Sigmoid colon (tissue), 7 donors: Measurements from ENCODE around the gene INVS. TPM values are rescaled to one million over a fixed set of nuclear protein-coding genes. Genes with fewer than 3 reads are reported as not detected.
"Not testable (repeated sequence)": the region's sequence is repeated elsewhere in the genome, so short reads cannot be mapped to it uniquely, and the experiment has no call there.

ENCODE experiments used
- DNase-seq: peaks from one replicate; pipeline ENCODE4 v3.0.0-alpha.2; 2019
- H3K27ac ChIP-seq, 4 donors: fragments of 200-600 bp; sonication (generic); one replicate each; pipeline ENCODE4 v1.5.1; 2016 to 2019; ENCODE audit warnings: mild to moderate bottlenecking in 1 of 4
- H3K27me3 ChIP-seq, 3 donors: fragments of 200-600 bp; sonication (generic); one replicate each; pipeline ENCODE4 v1.5.1; 2019; ENCODE audit warnings: mild to moderate bottlenecking in 1 of 3
- H3K36me3 ChIP-seq, 4 donors: fragments of 200-600 bp; sonication (generic); one replicate each; pipeline ENCODE4 v1.5.1; 2016 to 2019
- H3K4me1 ChIP-seq, 4 donors: fragments of 200-600 bp; sonication (generic); one replicate each; pipeline ENCODE4 v1.5.1; 2017 to 2019
- H3K4me3 ChIP-seq, 4 donors: fragments of 200-600 bp; sonication (generic); one replicate each; pipeline ENCODE4 v1.5.1; 2017 to 2019; ENCODE audit warnings: mild to moderate bottlenecking in 2 of 4, moderate library complexity in 1 of 4
- H3K9me3 ChIP-seq, 4 donors: fragments of 200-600 bp in 3 of 4; sonication (generic) in 3 of 4; one replicate each; pipeline versions ENCODE4 v1.5.1 to v1.6.1; 2013 to 2019
- EP300 ChIP-seq, 4 donors: sonication (generic); formaldehyde crosslinking; IDR thresholded peaks; one replicate each; pipeline ENCODE4 v1.6.1; 2017; ENCODE audit warnings: antibody characterized with exemption in 4 of 4
- POLR2A ChIP-seq, 2 donors: fragments of 450-650 bp; IDR thresholded peaks; one replicate each; pipeline ENCODE4 v1.6.1; 2016; ENCODE audit warnings: antibody characterized with exemption in 2 of 2, mild to moderate bottlenecking in 2 of 2, moderate library complexity in 2 of 2
- POLR2AphosphoS5 ChIP-seq, 4 donors: sonication (generic); formaldehyde crosslinking; IDR thresholded peaks; one replicate each; pipeline ENCODE4 v1.6.1; 2017; ENCODE audit warnings: antibody characterized with exemption in 4 of 4
- WGBS, 2 donors: extraction: QIAGEN DNeasy Blood & Tissue Kit; methylation state at CpG; one replicate each; pipeline ENCODE4 v1.1.7; 2013; 5-methylcytosine and 5-hydroxymethylcytosine counted together
- intact Hi-C: fragments of 100-400 bp; cut with DNase I; formaldehyde crosslinking; loops from one replicate; pipeline ENCODE4 v1.15.1; 2023
- polyA plus RNA-seq, 3 donors: library from polyadenylated mRNA; stranded (reverse); fragments of 200-250 nt; gene quantifications; one replicate each; pipeline ENCODE4 v1.2.3, GENCODE V29; 2013
- total RNA-seq, 4 donors: library from RNA; depleted of rRNA; stranded (reverse); fragments of >200 nt; gene quantifications; one replicate each; pipeline ENCODE4 v1.1.0, GENCODE V29; 2016
- TF ChIP-seq, protein P1 (sequence below), 4 experiments: fragments of 450-650 bp in 3 of 4; fragments of 200-600 bp in 1 of 4; IDR thresholded peaks; one replicate each; pipeline ENCODE4 v1.5.1; 2016 to 2019; ENCODE audit warnings: antibody characterized with exemption in 4 of 4, mild to moderate bottlenecking in 3 of 4, moderate library complexity in 2 of 4
- donor health status: healthy with polysubstance abuse.
- donor health status: Bipolar disorder and iron deficiency.
- donor health status: healthy.

Gene INVS
- total and polyA plus RNA-seq, 7 donors, result 1.2 to 41.3 (median 27.4) TPM

DNA sequence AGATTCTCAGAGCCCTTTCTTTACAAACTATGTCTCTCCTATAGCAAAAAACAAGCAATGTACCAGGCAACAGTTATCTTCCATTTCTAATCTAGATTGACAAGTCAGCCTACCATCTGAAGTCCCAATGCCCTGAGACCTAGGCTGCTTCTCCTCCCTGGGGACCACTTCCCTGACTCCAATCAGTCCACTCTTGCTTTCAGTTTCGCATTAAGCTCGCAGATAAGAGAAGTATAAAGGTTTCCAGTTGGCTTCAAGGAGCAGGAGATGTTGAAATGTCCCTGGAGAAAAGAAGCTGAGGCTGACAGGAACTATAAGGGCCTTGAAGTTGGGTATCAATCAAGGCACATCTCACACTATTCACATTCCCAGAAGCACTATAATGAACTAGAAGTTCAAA is 32.5 kb upstream of the INVS start:
- Histone ChIP-seq H3K4me3 (no peak overlapping the region), H3K36me3 (no peaks in the 10 kb centered on the region), H3K27me3 (no peaks in the 10 kb centered on the region), H3K27ac (no peak overlapping the region), H3K9me3 (no peaks in the 10 kb centered on the region), H3K4me1 (peaks cover 2 to 20% (median 14%) of the 10 kb centered on the region in 4 donors)
- DNase-seq, result no peak
- intact Hi-C loops, result no loop called here
- no peak for TF ChIP-seq POLR2AphosphoS5 (IDR thresholded peaks at IDR 0.05)
- TF ChIP-seq, protein P1, sequence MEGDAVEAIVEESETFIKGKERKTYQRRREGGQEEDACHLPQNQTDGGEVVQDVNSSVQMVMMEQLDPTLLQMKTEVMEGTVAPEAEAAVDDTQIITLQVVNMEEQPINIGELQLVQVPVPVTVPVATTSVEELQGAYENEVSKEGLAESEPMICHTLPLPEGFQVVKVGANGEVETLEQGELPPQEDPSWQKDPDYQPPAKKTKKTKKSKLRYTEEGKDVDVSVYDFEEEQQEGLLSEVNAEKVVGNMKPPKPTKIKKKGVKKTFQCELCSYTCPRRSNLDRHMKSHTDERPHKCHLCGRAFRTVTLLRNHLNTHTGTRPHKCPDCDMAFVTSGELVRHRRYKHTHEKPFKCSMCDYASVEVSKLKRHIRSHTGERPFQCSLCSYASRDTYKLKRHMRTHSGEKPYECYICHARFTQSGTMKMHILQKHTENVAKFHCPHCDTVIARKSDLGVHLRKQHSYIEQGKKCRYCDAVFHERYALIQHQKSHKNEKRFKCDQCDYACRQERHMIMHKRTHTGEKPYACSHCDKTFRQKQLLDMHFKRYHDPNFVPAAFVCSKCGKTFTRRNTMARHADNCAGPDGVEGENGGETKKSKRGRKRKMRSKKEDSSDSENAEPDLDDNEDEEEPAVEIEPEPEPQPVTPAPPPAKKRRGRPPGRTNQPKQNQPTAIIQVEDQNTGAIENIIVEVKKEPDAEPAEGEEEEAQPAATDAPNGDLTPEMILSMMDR (IDR thresholded peaks at IDR 0.05), result no peak
- TF ChIP-seq EP300 (IDR thresholded peaks at IDR 0.05), result no peak
- TF ChIP-seq POLR2A (IDR thresholded peaks at IDR 0.05), result no peak
- 50 to 76% methylated on average over 2 of the region's 2 CpGs for WGBS, 2 donors

- H3K27me3 ChIP-seq, H3K9me3 ChIP-seq, intact Hi-C loops, H3K27ac ChIP-seq, H3K4me3 ChIP-seq, H3K36me3 ChIP-seq, DNase-seq: not testable (repeated sequence)
- H3K4me1 ChIP-seq, result peaks cover 2 to 20% (median 14%) of the 10 kb centered on the region in 4 donors
- WGBS, 2 donors, result 96 to 97% methylated on average over 30 of the region's 30 CpGs
Observed at GRCh38 chr9:100067990-100068389, 31.1 kb upstream of the INVS start.

DNA sequence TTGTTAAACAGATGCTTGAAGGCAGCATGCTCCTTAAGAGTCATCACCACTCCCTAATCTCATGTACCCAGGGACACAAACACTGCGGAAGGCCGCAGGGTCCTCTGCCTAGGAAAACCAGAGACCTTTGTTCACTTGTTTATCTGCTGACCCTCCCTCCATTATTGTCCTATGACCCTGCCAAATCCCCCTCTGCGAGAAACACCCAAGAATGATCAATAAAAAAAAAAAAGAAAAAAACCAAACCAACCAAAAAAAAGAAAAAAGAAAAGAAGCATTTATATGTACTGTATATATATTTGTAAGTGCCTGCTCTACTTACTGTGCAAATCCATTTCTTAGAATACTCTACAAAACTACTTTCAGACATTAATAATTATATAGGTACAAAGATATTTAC is 30.0 kb upstream of the INVS start:
- peaks cover 2 to 18% (median 11%) of the 10 kb centered on the region in 4 donors for H3K4me1 ChIP-seq
- H3K9me3 ChIP-seq, H3K27ac ChIP-seq, H3K27me3 ChIP-seq, H3K4me3 ChIP-seq, DNase-seq, intact Hi-C loops, H3K36me3 ChIP-seq: not testable (repeated sequence)
- 100% methylated on average over 1 of the region's 3 CpGs for WGBS, 2 donors

DNA sequence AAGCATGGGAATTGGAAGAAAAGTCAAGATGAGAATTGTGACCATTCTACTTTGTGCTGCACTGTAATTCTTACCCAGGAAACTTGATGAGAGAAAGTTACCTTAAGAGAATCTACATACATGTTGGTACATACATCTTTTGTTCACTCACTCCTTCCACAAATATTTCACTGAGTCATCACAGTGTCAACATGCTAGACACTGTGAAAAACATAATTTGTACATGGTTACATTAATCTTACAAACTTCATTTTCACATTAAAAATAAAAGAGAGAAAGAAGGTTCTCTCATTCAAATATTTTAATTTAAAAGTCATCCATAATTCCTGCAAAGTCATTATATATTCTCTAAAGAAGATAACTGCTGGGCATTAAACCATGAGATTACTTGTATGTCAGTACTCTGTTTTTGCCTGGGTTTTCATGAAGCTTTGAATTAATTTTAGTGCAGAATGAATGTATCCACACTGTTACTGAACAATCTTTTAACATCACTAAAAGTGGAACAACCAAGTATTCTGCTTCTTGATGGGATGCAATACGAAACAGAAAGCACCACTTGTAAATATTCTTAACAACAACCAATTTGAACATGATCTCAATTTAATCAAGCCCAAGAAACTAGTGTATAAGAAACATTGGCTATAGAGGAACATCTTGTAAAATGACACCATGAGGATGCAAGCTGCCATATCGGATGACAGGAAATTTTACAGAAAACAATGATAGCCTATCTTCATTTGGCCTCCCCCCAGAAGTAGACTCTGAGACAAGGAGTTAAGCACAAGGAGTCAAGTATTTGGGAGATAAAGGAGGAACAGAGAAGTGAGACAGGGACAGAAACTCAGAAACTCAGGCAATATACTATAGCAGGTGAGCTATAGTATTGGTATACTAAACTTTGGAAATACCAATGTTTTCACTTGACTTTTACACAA is 28.7 kb upstream of the INVS start:
- Histone ChIP-seq H3K9me3 (no peaks in the 10 kb centered on the region), H3K4me3 (no peak overlapping the region), H3K27me3 (no peaks in the 10 kb centered on the region), H3K36me3 (no peaks in the 10 kb centered on the region), H3K4me1 (peaks cover 0 to 18% (median 8%) of the 10 kb centered on the region in 4 donors), H3K27ac (no peak overlapping the region)
- WGBS, 2 donors, result 82 to 93% methylated on average over 2 of the region's 2 CpGs
- intact Hi-C loops, result no loop called here
- DNase-seq, result no peak
- no peak for TF ChIP-seq POLR2AphosphoS5 (IDR thresholded peaks at IDR 0.05)
- no peak for TF ChIP-seq POLR2A (IDR thresholded peaks at IDR 0.05)
- TF ChIP-seq EP300 (IDR thresholded peaks at IDR 0.05), result no peak
- TF ChIP-seq, protein P1 (IDR thresholded peaks at IDR 0.05), result no peak

DNA sequence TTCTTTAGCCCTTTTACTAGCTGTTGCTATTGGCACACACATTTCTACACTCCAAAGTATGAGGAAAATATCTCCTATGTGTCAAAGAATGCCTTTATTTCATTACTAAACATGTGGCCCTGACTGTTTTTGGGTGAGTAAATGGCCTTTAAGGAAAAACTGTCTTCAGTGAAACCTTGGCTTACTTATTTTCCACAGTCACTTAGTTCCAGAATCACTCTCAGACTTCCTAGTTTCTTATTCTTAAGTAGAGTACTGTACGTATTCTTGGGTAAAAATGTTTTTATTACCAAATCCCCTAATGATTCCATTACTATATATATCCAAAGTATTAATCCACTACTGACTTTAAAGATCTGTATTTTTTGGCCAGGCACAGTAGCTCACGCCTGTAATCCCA is 27.8 kb upstream of the INVS start:
- no peaks in the 10 kb centered on the region for H3K9me3 ChIP-seq
- intact Hi-C loops, result no loop called here
- H3K4me3 ChIP-seq, result no peak overlapping the region
- peaks cover 0 to 18% (median 8%) of the 10 kb centered on the region in 4 donors for H3K4me1 ChIP-seq
- no peaks in the 10 kb centered on the region for H3K36me3 ChIP-seq
- no peak for DNase-seq
- no peak for TF ChIP-seq EP300 (IDR thresholded peaks at IDR 0.05)
- TF ChIP-seq, protein P1 (IDR thresholded peaks at IDR 0.05), result no peak
- WGBS, 2 donors, result 86 to 91% methylated on average over 2 of the region's 2 CpGs
- H3K27ac ChIP-seq, result no peak overlapping the region
- H3K27me3 ChIP-seq, result no peaks in the 10 kb centered on the region
